BJ (cell line): Measurements from ENCODE around the gene UBASH3B. TPM values are rescaled to one million over a fixed set of nuclear protein-coding genes. Genes with fewer than 3 reads are reported as not detected.
A peak's percentile ranks its signal among the peaks of the same experiment; 100 is the strongest.

Source experiments
- CTCF ChIA-PET: fragments of 350-600 bp; formaldehyde crosslinking; extraction: SDS; loops from one replicate; lab custom pipeline; 2021; ENCODE audit warnings: antibody characterized with exemption, inconsistent platforms; lab: Yijun Ruan, JAX
- POLR2A ChIA-PET: fragments of 300-600 bp; sonication (Branson Sonifier 250); formaldehyde crosslinking; extraction: SDS; loops from one replicate; lab custom pipeline; 2021; ENCODE audit warnings: antibody characterized with exemption; lab: Charles Lee
- DNase-seq: peaks from one replicate; pipeline ENCODE4 v3.0.0-alpha.2; 2011; ENCODE audit warnings: low read depth
- H3K27me3 ChIP-seq: 2 replicates; pipeline ENCODE4 v1.6.0; 2011; ENCODE audit warnings: low read length; ENCODE audit not compliant: control insufficient read depth, insufficient read depth
- H3K36me3 ChIP-seq: 2 replicates; pipeline ENCODE4 v1.5.1; 2011; ENCODE audit warnings: low read length; ENCODE audit not compliant: control insufficient read depth, insufficient read depth
- H3K4me3 ChIP-seq: 2 replicates; pipeline ENCODE4 v1.5.1; 2011; ENCODE audit warnings: low read depth, mild to moderate bottlenecking, control low read depth, low read length
- polyA plus RNA-seq: library from polyadenylated mRNA; depleted of rRNA; stranded (reverse); fragments of >200 nt; gene quantifications from 2 replicates; pipeline ENCODE4 v1.2.3, GENCODE V29; 2011
- TF ChIP-seq, protein P1 (sequence below): IDR thresholded peaks from 2 replicates; pipeline ENCODE4 v1.5.1; 2011; ENCODE audit warnings: low read depth, mild to moderate bottlenecking, control low read depth, inconsistent platforms, low read length, moderate library complexity; ENCODE audit not compliant: insufficient read depth

The UBASH3B gene
- polyA plus RNA-seq, 1 experiment = 28.4 TPM

DNA sequence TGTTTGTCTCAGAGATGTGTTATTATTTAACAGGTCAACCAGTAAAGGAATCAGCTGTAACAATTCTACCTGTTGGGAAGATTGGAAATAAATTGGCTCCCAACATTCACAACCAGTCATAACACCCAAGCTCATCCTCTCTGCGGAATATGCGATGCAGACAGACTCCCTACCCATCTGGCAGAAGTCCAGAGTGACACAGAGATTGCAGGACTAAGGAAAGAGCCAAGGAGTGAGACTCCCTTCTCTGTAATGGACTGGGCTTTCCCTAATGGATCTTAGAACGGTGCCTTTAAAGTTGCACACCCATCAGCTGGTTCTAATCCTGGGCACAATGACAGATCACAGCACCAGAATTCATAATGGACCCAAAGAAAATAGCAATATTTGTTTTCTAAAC is 27.8 kb upstream of the UBASH3B start:
- POLR2A ChIA-PET = no interaction called here

DNA sequence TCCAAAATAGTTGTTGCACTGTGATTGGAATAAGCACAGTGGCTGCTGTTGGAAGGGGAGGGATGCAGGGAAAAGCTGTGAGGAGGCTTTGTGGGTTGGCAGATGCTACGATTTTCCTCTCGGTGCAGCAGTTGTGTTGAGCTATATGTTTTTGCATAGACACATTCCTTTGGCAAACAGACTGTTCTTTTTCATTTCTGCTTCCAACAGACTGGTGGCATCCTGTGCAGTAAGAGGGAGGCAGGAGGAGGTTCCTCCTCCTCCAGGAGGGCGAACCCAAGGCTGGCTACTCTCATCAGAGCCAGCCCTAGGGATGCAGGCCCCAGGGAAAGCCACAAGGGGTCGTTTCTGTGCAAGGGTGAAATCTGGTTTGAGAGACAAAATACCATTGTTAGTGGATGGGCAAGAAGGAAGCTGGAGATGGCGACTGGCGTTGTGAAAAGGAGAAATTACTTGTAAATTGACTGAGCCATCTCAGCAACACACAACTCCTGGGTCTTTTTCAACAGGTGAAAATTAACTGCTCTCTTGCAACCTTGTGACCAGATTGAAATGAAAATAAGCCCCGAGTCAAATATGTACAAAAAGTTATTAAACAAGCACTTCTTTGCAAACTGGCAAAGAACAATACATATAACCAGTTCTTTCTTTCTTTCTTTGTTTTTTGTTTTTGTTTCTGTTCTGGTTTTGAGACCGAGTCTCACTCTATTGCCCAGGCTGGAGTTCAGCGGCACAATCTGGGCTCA is 26.5 kb upstream of the UBASH3B start:
- no peak for DNase-seq
- POLR2A ChIA-PET = interaction anchor here (0.6 kb wide), 1 partner anchor 62 kb away, joined by 3 read pairs; no protein-coding TSS in a partner anchor
- CTCF ChIA-PET = interaction anchor here (0.6 to 4.7 kb wide), 34 partner anchors 11 to 394 kb away, joined by 3 to 66 read pairs (median 4); partner anchors contain the start of gene UBASH3B

More for the DNA sequence above, 27.8 kb upstream of the UBASH3B start:
- Histone ChIP-seq H3K36me3 (no peaks in the 10 kb centered on the region), H3K27me3 (peaks cover 5% of the 10 kb centered on the region), H3K4me3 (no peak overlapping the region)
- CTCF ChIA-PET = interaction anchor here (0.9 to 4.7 kb wide), 16 partner anchors 9 to 359 kb away, joined by 3 to 66 read pairs (median 4); no protein-coding TSS in a partner anchor
- DNase-seq = no peak
- TF ChIP-seq, protein P1, sequence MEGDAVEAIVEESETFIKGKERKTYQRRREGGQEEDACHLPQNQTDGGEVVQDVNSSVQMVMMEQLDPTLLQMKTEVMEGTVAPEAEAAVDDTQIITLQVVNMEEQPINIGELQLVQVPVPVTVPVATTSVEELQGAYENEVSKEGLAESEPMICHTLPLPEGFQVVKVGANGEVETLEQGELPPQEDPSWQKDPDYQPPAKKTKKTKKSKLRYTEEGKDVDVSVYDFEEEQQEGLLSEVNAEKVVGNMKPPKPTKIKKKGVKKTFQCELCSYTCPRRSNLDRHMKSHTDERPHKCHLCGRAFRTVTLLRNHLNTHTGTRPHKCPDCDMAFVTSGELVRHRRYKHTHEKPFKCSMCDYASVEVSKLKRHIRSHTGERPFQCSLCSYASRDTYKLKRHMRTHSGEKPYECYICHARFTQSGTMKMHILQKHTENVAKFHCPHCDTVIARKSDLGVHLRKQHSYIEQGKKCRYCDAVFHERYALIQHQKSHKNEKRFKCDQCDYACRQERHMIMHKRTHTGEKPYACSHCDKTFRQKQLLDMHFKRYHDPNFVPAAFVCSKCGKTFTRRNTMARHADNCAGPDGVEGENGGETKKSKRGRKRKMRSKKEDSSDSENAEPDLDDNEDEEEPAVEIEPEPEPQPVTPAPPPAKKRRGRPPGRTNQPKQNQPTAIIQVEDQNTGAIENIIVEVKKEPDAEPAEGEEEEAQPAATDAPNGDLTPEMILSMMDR = no peak

GRCh38 chr11:122632181-122632824 is 23.2 kb upstream of the UBASH3B start:
- ChIA-PET CTCF (interaction anchor here (0.6 to 10.4 kb wide), 18 partner anchors 29 to 389 kb away, joined by 3 to 124 read pairs (median 5); no protein-coding TSS in a partner anchor), POLR2A (no interaction called here)
- no peak for DNase-seq
- Histone ChIP-seq H3K36me3 (no peaks in the 10 kb centered on the region), H3K4me3 (no peak overlapping the region), H3K27me3 (no peaks in the 10 kb centered on the region)
- TF ChIP-seq, protein P1 = no peak

More for the DNA sequence above, 26.5 kb upstream of the UBASH3B start:
- Histone ChIP-seq H3K27me3 (peaks cover 5% of the 10 kb centered on the region), H3K4me3 (no peak overlapping the region), H3K36me3 (no peaks in the 10 kb centered on the region)
- TF ChIP-seq, protein P1 = peak; percentile 93

- H3K36me3 ChIP-seq = no peaks in the 10 kb centered on the region
- H3K27me3 ChIP-seq = no peaks in the 10 kb centered on the region
- ChIA-PET POLR2A (no interaction called here), CTCF (interaction anchor here (0.6 to 10.4 kb wide), 24 partner anchors 18 to 388 kb away, joined by 3 to 124 read pairs (median 4); partner anchors contain the start of gene UBASH3B)
- no peak for DNase-seq
- TF ChIP-seq, protein P1 = peak; percentile 64
- H3K4me3 ChIP-seq = no peak overlapping the region
These were observed 22.2 kb upstream of the UBASH3B start for GRCh38 chr11:122633219-122633829.
